MM.1S (cell line): ENCODE data around the gene MYZAP.

Experiments
- DNase-seq: peaks from one replicate; pipeline ENCODE4 v3.0.0-alpha.2; 2015
- H2AFZ ChIP-seq: fragments of 300-600 bp; sonication (generic); 2 replicates; pipeline ENCODE4 v1.6.0; 2016; ENCODE audit warnings: antibody characterized with exemption, low read length
- H3F3A ChIP-seq: fragments of 300-600 bp; sonication (generic); 2 replicates; pipeline ENCODE4 v1.6.1; 2016; ENCODE audit warnings: mild to moderate bottlenecking, antibody characterized with exemption, low read length, moderate library complexity, mixed read lengths; ENCODE audit not compliant: insufficient read depth
- H3K27ac ChIP-seq: fragments of 300-600 bp; sonication (generic); 2 replicates; pipeline ENCODE4 v1.5.1; 2016; ENCODE audit warnings: mild to moderate bottlenecking, low read length
- H3K27me3 ChIP-seq: fragments of 300-600 bp; sonication (generic); replicated peaks from 2 replicates; pipeline ENCODE4 v1.6.0; 2016; ENCODE audit warnings: low read length; ENCODE audit not compliant: insufficient read depth
- H3K36me3 ChIP-seq: fragments of 300-600 bp; sonication (generic); replicated peaks from 2 replicates; pipeline ENCODE4 v1.6.1; 2016; ENCODE audit warnings: mild to moderate bottlenecking, low read length, mixed read lengths; ENCODE audit not compliant: insufficient read depth
- H3K4me1 ChIP-seq: fragments of 300-600 bp; sonication (generic); 2 replicates; pipeline ENCODE4 v1.6.1; 2016; ENCODE audit warnings: low read length, mixed read lengths
- H3K4me2 ChIP-seq: fragments of 300-600 bp; sonication (generic); 2 replicates; pipeline ENCODE4 v1.6.0; 2016; ENCODE audit warnings: low read depth, low read length
- H3K4me3 ChIP-seq: fragments of 300-600 bp; sonication (generic); 2 replicates; pipeline ENCODE4 v1.5.1; 2016; ENCODE audit warnings: low read length, mixed read lengths
- H3K79me2 ChIP-seq: fragments of 300-600 bp; sonication (generic); 2 replicates; pipeline ENCODE4 v1.6.1; 2016; ENCODE audit warnings: mixed run types, low read length, mixed read lengths
- H3K9ac ChIP-seq: fragments of 300-600 bp; sonication (generic); 2 replicates; pipeline ENCODE4 v1.6.1; 2016; ENCODE audit warnings: low read length, mixed read lengths
- H3K9me2 ChIP-seq: fragments of 300-600 bp; sonication (generic); replicated peaks from 2 replicates; pipeline ENCODE4 v1.6.1; 2016; ENCODE audit warnings: mild to moderate bottlenecking, low read length, mixed read lengths; ENCODE audit not compliant: insufficient read depth
- H3K9me3 ChIP-seq: fragments of 300-600 bp; sonication (generic); replicated peaks from 2 replicates; pipeline ENCODE4 v1.6.1; 2016; ENCODE audit warnings: mild to moderate bottlenecking, low read length, mixed read lengths; ENCODE audit not compliant: insufficient read depth
- H4K20me1 ChIP-seq: fragments of 300-600 bp; sonication (generic); 2 replicates; pipeline ENCODE4 v1.6.1; 2016; ENCODE audit warnings: mild to moderate bottlenecking, low read length, moderate library complexity, mixed read lengths; ENCODE audit not compliant: insufficient read depth
- CTCF ChIP-seq: fragments of 300-600 bp; sonication (generic); IDR thresholded peaks from 2 replicates; pipeline ENCODE4 v1.5.1; 2016; ENCODE audit warnings: antibody characterized with exemption, low read length, mixed read lengths
- EZH2 ChIP-seq: fragments of 300-600 bp; sonication (generic); optimal IDR thresholded peaks from 2 replicates; pipeline ENCODE3; 2017; ENCODE audit warnings: low read depth, mild to moderate bottlenecking, antibody characterized with exemption, low read length, mixed read lengths
- EZH2phosphoT487 ChIP-seq: fragments of 300-600 bp; sonication (generic); IDR thresholded peaks from 2 replicates; pipeline ENCODE4 v1.6.1; 2018; ENCODE audit warnings: antibody characterized with exemption, low read length

The MYZAP gene

GRCh38 chr15:57594479-57594878, 2.8 kb downstream of the MYZAP start:
- H3K4me2 ChIP-seq, result no peak overlapping the region
- H3K4me3 ChIP-seq, result no peak overlapping the region
- no peak overlapping the region for H2AFZ ChIP-seq
- no peak overlapping the region for H3K9ac ChIP-seq
- DNase-seq, result no peak
- H4K20me1 ChIP-seq, result no peaks in the 10 kb centered on the region
- no peaks in the 10 kb centered on the region for H3F3A ChIP-seq
- no peaks in the 10 kb centered on the region for H3K79me2 ChIP-seq
- no peak overlapping the region for H3K27ac ChIP-seq
- no peaks in the 10 kb centered on the region for H3K36me3 ChIP-seq
- no peaks in the 10 kb centered on the region for H3K27me3 ChIP-seq
- no peaks in the 10 kb centered on the region for H3K9me2 ChIP-seq
- TF ChIP-seq EZH2 (no peak), CTCF (no peak), EZH2phosphoT487 (no peak)
- H3K4me1 ChIP-seq, result no peaks in the 10 kb centered on the region
- H3K9me3 ChIP-seq, result no peaks in the 10 kb centered on the region

DNA sequence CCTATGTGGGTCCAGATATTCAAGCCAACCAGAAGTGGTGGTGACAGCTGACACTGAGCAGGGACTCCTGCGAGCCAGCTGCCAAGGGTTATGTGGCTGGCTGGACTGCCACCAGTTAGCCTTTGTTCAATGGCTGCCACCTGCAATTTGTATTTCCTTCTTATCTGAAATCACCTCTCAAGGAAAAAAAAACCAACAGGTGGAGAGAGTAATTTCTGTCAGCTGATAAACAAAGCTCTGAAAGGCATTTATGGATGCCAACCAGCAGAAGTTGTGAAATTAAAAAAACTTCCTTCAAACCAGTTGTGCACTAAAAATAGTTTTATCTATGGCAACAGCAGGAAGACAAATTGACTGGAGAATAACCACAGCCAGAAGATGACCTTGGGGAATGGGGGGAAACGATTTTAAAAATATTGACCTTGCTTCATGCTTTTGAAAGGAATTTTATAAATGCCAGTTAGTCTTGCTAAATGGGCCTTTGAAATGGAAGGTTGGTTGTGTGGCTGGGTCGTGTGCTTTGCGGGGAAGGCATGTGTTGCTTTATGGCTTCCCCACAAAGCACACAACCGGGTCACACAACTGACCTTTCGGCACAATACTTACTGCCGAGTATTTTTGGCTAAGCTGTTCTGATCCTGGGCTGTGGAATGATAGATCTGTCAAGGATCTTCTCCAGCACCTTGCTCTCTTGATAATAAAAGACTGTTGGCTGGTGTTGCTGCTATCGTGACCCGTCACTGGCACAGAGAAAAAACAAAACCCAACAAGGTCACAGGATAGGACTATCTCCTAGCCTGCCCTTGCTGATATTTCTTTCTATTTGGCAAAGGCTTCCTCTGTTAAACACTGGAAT, 3.5 kb downstream of the MYZAP start:
- no peaks in the 10 kb centered on the region for H3K36me3 ChIP-seq
- H3K27ac ChIP-seq, result no peak overlapping the region
- H3K4me2 ChIP-seq, result no peak overlapping the region
- no peak overlapping the region for H3K4me3 ChIP-seq
- H3K9me2 ChIP-seq, result no peaks in the 10 kb centered on the region
- no peaks in the 10 kb centered on the region for H3K79me2 ChIP-seq
- no peak for DNase-seq
- H3K27me3 ChIP-seq, result no peaks in the 10 kb centered on the region
- TF ChIP-seq CTCF, result no peak
- no peak for TF ChIP-seq EZH2
- TF ChIP-seq EZH2phosphoT487, result no peak
- H3K4me1 ChIP-seq, result no peaks in the 10 kb centered on the region
- H2AFZ ChIP-seq, result no peak overlapping the region
- no peaks in the 10 kb centered on the region for H3K9me3 ChIP-seq
- H3F3A ChIP-seq, result no peaks in the 10 kb centered on the region
- H4K20me1 ChIP-seq, result no peaks in the 10 kb centered on the region
- no peak overlapping the region for H3K9ac ChIP-seq

DNA sequence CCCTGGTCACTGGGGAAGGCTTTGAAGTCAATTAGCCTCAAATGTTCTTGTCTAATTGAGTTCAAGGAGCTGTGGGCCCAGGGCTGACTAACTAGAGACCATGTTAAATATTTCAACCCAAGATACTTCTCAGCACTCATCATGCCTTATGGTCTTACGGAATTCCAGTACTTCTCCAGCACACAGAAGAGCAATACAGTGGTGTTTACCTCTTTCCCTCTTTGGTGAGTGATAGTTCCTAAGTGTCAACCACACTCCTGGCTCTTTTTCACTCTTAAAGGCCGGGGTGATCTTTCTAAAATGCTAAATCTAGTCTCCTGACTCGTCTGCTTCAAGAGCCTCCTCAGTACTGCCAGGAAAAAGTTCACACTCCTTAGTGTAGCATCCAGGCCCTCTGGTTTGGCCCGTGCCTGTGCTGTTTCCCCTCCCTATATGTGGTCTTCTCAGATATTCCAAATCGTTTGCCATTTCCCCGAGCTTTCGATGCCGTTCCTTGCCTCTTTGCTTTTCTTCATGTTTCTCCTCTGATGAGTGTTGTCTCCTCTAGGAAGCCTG, 4.7 kb downstream of the MYZAP start:
- H3K36me3 ChIP-seq, result no peaks in the 10 kb centered on the region
- no peak overlapping the region for H2AFZ ChIP-seq
- H3K9me2 ChIP-seq, result no peaks in the 10 kb centered on the region
- no peak for DNase-seq
- H3K4me1 ChIP-seq, result no peaks in the 10 kb centered on the region
- TF ChIP-seq CTCF (no peak), EZH2phosphoT487 (no peak), EZH2 (no peak)
- no peak overlapping the region for H3K27ac ChIP-seq
- no peaks in the 10 kb centered on the region for H3K27me3 ChIP-seq
- H3K79me2 ChIP-seq, result no peaks in the 10 kb centered on the region
- no peaks in the 10 kb centered on the region for H3F3A ChIP-seq
- H4K20me1 ChIP-seq, result no peaks in the 10 kb centered on the region
- H3K4me2 ChIP-seq, result no peak overlapping the region
- H3K9me3 ChIP-seq, result no peaks in the 10 kb centered on the region
- H3K4me3 ChIP-seq, result no peak overlapping the region
- H3K9ac ChIP-seq, result no peak overlapping the region
